GM08714 (cell line): ENCODE measurements around the gene ARL11.

ENCODE experiments used
- H3K4me3 ChIP-seq: fragments of 200-500 bp; sonication (Bioruptor generic); 2 replicates; pipeline ENCODE4 v1.5.1; 2014; ENCODE audit warnings: mild to moderate bottlenecking, low read length, inconsistent platforms
- ZNF274 ChIP-seq: IDR thresholded peaks from 2 replicates; pipeline ENCODE4 v1.6.1; 2012; ENCODE audit warnings: mild to moderate bottlenecking, low read depth, low read length

The ARL11 gene

GRCh38 chr13:49629947-49630346, 1.6 kb downstream of the ARL11 start:
- TF ChIP-seq ZNF274 = no peak
- peak overlapping the region; percentile 24; the same call in 1 of the 2 replicates for H3K4me3 ChIP-seq

GRCh38 chr13:49630580-49630979, 2.3 kb downstream of the ARL11 start:
- TF ChIP-seq ZNF274 = no peak
- H3K4me3 ChIP-seq = no peak overlapping the region

GRCh38 chr13:49632156-49632555, 3.8 kb downstream of the ARL11 start:
- no peak for TF ChIP-seq ZNF274
- no peak overlapping the region for H3K4me3 ChIP-seq

- no peak for TF ChIP-seq ZNF274
- H3K4me3 ChIP-seq = no peak overlapping the region
These were observed 5.4 kb downstream of the ARL11 start for GRCh38 chr13:49633710-49634109.

- peak overlapping the region; percentile 65; the same call in 1 of the 2 replicates for H3K4me3 ChIP-seq
- TF ChIP-seq ZNF274 = no peak
These were observed 7.5 kb downstream of the ARL11 start for GRCh38 chr13:49635599-49636433.

- TF ChIP-seq ZNF274 = no peak
- no peak overlapping the region for H3K4me3 ChIP-seq
These were observed 8.4 kb downstream of the ARL11 start for GRCh38 chr13:49636705-49637104.

GRCh38 chr13:49638030-49638743, 9.9 kb downstream of the ARL11 start:
- TF ChIP-seq ZNF274 = no peak
- H3K4me3 ChIP-seq = no peak overlapping the region

- H3K4me3 ChIP-seq = no peak overlapping the region
- no peak for TF ChIP-seq ZNF274
These were observed 10.4 kb downstream of the ARL11 start for GRCh38 chr13:49638744-49639072.

GRCh38 chr13:49641801-49642291, 13.5 kb downstream of the ARL11 start:
- H3K4me3 ChIP-seq = no peak overlapping the region
- no peak for TF ChIP-seq ZNF274

- no peak overlapping the region for H3K4me3 ChIP-seq
- no peak for TF ChIP-seq ZNF274
These were observed 14.8 kb downstream of the ARL11 start for GRCh38 chr13:49643035-49643646.

- no peak overlapping the region for H3K4me3 ChIP-seq
These were observed 17.1 kb downstream of the ARL11 start for GRCh38 chr13:49645451-49645850.

GRCh38 chr13:49646688-49647087, 18.4 kb downstream of the ARL11 start:
- H3K4me3 ChIP-seq = no peak overlapping the region
- TF ChIP-seq ZNF274 = no peak

More at GRCh38 chr13:49645451-49645850, 17.1 kb downstream of the ARL11 start:
- TF ChIP-seq ZNF274 = no peak

GRCh38 chr13:49649244-49649962, 21.1 kb downstream of the ARL11 start:
- H3K4me3 ChIP-seq = no peak overlapping the region
- TF ChIP-seq ZNF274 = no peak

GRCh38 chr13:49649963-49650312, 21.6 kb downstream of the ARL11 start:
- H3K4me3 ChIP-seq = no peak overlapping the region
- TF ChIP-seq ZNF274 = no peak
